WTC11 (cell line): ENCODE measurements around the gene PHF11.

Experiments used
- ATF1 ChIP-seq: sonication (generic); formaldehyde crosslinking; IDR thresholded peaks from 2 replicates; pipeline ENCODE4 v1.8.1; 2023; ENCODE audit warnings: mild to moderate bottlenecking, moderate library complexity, missing genetic modification reagents
- ETV6 ChIP-seq: sonication (generic); formaldehyde crosslinking; IDR thresholded peaks from 2 replicates; pipeline ENCODE4 v1.8.1; 2022; ENCODE audit warnings: mild to moderate bottlenecking, missing genetic modification reagents
- GABPB1 ChIP-seq: sonication (generic); formaldehyde crosslinking; IDR thresholded peaks from 2 replicates; pipeline ENCODE4 v1.8.1; 2023; ENCODE audit warnings: mild to moderate bottlenecking, missing genetic modification reagents
- SOX15 ChIP-seq: fragments of 250-450 bp; sonication (Bioruptor Pico); IDR thresholded peaks from 2 replicates; pipeline ENCODE4 v1.9.0; 2021; ENCODE audit warnings: mild to moderate bottlenecking
- TEAD4 ChIP-seq: sonication (generic); formaldehyde crosslinking; IDR thresholded peaks from 2 replicates; pipeline ENCODE4 v1.8.0; 2022; ENCODE audit warnings: mild to moderate bottlenecking, missing genetic modification reagents
- ZNF138 ChIP-seq: sonication (generic); formaldehyde crosslinking; conservative IDR thresholded peaks from 2 replicates; pipeline ENCODE4 v1.8.1; 2022; ENCODE audit warnings: mild to moderate bottlenecking, moderate library complexity, missing genetic modification reagents
- ZNF317 ChIP-seq: sonication (generic); formaldehyde crosslinking; IDR thresholded peaks from 2 replicates; pipeline ENCODE4 v1.8.1; 2023; ENCODE audit warnings: low read depth, mild to moderate bottlenecking, moderate library complexity, missing genetic modification reagents, borderline replicate concordance
- TF ChIP-seq, protein P1 (sequence below): sonication (generic); formaldehyde crosslinking; IDR thresholded peaks from 2 replicates; pipeline ENCODE4 v1.8.1; 2022; ENCODE audit warnings: low read depth, mild to moderate bottlenecking, moderate library complexity, missing genetic modification reagents, borderline replicate concordance
- TF ChIP-seq, protein P2 (sequence below): fragments of 200-600 bp; IDR thresholded peaks from 2 replicates; pipeline ENCODE4 v1.8.0; 2022; ENCODE audit warnings: antibody characterized with exemption
- TF ChIP-seq, protein P3 (sequence below): sonication (generic); formaldehyde crosslinking; IDR thresholded peaks from 2 replicates; pipeline ENCODE4 v1.8.1; 2023; ENCODE audit warnings: mild to moderate bottlenecking, moderate library complexity, missing genetic modification reagents

DNA sequence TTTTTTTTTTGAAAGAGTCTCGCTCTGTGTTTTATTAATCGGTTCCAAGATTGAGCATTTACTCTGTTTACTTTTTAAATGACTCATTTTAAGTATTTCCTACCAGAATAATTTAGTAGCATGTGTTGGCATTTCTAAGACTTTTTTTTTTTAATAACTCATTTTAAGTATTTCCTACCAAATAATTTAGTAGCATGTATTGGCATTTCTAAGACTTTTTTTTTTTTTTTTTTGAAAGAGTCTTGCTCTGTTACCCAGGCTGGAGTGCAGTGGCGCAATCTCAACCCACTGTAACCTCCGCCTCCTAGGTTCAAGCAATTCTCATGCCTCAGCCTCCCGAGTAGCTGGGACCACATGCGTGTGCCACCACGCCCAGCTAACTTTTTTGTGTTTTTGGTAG lies 38.5 kb upstream of the PHF11 start:
- TF ChIP-seq ATF1 (CRISPR knock-in tag) (no peak), ZNF138 (CRISPR knock-in tag) (no peak), GABPB1 (CRISPR knock-in tag) (no peak), ETV6 (no peak), TEAD4 (CRISPR knock-in tag) (no peak), SOX15 (no peak), ZNF317 (CRISPR knock-in tag) (no peak)
- TF ChIP-seq, protein P1, sequence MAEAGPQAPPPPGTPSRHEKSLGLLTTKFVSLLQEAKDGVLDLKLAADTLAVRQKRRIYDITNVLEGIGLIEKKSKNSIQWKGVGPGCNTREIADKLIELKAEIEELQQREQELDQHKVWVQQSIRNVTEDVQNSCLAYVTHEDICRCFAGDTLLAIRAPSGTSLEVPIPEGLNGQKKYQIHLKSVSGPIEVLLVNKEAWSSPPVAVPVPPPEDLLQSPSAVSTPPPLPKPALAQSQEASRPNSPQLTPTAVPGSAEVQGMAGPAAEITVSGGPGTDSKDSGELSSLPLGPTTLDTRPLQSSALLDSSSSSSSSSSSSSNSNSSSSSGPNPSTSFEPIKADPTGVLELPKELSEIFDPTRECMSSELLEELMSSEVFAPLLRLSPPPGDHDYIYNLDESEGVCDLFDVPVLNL (CRISPR knock-in tag): no peak
- TF ChIP-seq, protein P2, sequence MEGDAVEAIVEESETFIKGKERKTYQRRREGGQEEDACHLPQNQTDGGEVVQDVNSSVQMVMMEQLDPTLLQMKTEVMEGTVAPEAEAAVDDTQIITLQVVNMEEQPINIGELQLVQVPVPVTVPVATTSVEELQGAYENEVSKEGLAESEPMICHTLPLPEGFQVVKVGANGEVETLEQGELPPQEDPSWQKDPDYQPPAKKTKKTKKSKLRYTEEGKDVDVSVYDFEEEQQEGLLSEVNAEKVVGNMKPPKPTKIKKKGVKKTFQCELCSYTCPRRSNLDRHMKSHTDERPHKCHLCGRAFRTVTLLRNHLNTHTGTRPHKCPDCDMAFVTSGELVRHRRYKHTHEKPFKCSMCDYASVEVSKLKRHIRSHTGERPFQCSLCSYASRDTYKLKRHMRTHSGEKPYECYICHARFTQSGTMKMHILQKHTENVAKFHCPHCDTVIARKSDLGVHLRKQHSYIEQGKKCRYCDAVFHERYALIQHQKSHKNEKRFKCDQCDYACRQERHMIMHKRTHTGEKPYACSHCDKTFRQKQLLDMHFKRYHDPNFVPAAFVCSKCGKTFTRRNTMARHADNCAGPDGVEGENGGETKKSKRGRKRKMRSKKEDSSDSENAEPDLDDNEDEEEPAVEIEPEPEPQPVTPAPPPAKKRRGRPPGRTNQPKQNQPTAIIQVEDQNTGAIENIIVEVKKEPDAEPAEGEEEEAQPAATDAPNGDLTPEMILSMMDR: no peak
- TF ChIP-seq, protein P3, sequence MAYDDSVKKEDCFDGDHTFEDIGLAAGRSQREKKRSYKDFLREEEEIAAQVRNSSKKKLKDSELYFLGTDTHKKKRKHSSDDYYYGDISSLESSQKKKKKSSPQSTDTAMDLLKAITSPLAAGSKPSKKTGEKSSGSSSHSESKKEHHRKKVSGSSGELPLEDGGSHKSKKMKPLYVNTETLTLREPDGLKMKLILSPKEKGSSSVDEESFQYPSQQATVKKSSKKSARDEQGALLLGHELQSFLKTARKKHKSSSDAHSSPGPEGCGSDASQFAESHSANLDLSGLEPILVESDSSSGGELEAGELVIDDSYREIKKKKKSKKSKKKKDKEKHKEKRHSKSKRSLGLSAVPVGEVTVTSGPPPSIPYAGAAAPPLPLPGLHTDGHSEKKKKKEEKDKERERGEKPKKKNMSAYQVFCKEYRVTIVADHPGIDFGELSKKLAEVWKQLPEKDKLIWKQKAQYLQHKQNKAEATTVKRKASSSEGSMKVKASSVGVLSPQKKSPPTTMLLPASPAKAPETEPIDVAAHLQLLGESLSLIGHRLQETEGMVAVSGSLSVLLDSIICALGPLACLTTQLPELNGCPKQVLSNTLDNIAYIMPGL (CRISPR knock-in tag): no peak
